Measurements from ENCODE around the gene MAGIX. TPM values are rescaled to one million over a fixed set of nuclear protein-coding genes. Genes with fewer than 3 reads are reported as not detected.

MAGIX gene
- total and polyA plus RNA-seq, 2 donors (not counting 1 experiment from before 2014, with no cell fraction given): 0.40 to 1.7 TPM

DNA sequence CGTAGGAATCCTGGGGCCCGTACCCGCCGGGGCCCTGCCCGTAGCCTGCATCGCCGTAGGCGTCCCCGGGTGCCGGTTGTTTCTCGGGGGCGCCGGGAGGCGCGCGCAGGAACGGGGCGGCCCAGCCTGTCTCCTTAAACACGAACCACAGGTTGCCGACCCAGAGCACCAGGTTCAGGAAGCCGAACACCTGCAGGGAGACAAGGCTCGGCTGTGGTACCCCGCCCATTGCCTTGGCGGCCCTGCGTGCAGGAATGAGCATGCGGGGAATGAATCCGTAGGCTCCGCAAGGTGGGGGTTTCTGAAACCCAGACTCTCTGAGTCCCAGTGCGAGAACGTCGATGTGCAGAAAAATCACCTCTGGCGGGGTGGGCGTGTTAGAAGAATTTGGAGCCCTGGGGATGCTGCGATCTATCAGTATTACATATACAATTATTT is 29.0 kb downstream of the MAGIX start:
- peak overlapping the region; percentile 50 for H3K9ac ChIP-seq (ENCODE audit: insufficient read depth, low read length)
- H3K27me3 ChIP-seq (ENCODE audit: control insufficient read depth, insufficient read depth, low read length): no peaks in the 10 kb centered on the region
- H3K4me3 ChIP-seq (replicated peaks in 1 of 4; ENCODE audit: control extremely low read depth in 1 of 4, insufficient read depth in 1 of 4, low read depth in 3 of 4, low read length in 4 of 4): peak overlapping the region; percentile 28 to 73 (median 63)
- no peak for DNase-seq (ENCODE audit: low read depth in 2 of 2)
- H3K4me2 ChIP-seq (ENCODE audit: extremely low read depth, insufficient read depth, low read length): peak overlapping the region; percentile 62
- H4K20me1 ChIP-seq (ENCODE audit: control insufficient read depth, extremely low read depth, insufficient read depth, low read length): no peaks in the 10 kb centered on the region
- no peaks in the 10 kb centered on the region for H3K79me2 ChIP-seq (ENCODE audit: control insufficient read depth, insufficient read depth, low read length)
- no peak overlapping the region for H2AFZ ChIP-seq (ENCODE audit: low read length)
- no peaks in the 10 kb centered on the region for H3K9me3 ChIP-seq (ENCODE audit: control insufficient read depth, insufficient read depth, low read depth, low read length)
- no peaks in the 10 kb centered on the region for H3K4me1 ChIP-seq (ENCODE audit: control insufficient read depth, extremely low read depth, insufficient read depth, low read length)
- TF ChIP-seq EZH2 (IDR thresholded peaks at IDR 0.05; ENCODE audit: low read length, missing control alignments): no peak
- TF ChIP-seq, protein P1, sequence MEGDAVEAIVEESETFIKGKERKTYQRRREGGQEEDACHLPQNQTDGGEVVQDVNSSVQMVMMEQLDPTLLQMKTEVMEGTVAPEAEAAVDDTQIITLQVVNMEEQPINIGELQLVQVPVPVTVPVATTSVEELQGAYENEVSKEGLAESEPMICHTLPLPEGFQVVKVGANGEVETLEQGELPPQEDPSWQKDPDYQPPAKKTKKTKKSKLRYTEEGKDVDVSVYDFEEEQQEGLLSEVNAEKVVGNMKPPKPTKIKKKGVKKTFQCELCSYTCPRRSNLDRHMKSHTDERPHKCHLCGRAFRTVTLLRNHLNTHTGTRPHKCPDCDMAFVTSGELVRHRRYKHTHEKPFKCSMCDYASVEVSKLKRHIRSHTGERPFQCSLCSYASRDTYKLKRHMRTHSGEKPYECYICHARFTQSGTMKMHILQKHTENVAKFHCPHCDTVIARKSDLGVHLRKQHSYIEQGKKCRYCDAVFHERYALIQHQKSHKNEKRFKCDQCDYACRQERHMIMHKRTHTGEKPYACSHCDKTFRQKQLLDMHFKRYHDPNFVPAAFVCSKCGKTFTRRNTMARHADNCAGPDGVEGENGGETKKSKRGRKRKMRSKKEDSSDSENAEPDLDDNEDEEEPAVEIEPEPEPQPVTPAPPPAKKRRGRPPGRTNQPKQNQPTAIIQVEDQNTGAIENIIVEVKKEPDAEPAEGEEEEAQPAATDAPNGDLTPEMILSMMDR (conservative IDR thresholded peaks at IDR 0.05 in 1 of 2, IDR thresholded peaks at IDR 0.05 in 1 of 2; ENCODE audit: low read depth in 1 of 2, low read length in 2 of 2): no peak
- H3K36me3 ChIP-seq (ENCODE audit: control insufficient read depth, insufficient read depth, low read length): no peaks in the 10 kb centered on the region
- peak overlapping the region; percentile 1 for H3K27ac ChIP-seq (ENCODE audit: insufficient read depth, low read length)

DNA sequence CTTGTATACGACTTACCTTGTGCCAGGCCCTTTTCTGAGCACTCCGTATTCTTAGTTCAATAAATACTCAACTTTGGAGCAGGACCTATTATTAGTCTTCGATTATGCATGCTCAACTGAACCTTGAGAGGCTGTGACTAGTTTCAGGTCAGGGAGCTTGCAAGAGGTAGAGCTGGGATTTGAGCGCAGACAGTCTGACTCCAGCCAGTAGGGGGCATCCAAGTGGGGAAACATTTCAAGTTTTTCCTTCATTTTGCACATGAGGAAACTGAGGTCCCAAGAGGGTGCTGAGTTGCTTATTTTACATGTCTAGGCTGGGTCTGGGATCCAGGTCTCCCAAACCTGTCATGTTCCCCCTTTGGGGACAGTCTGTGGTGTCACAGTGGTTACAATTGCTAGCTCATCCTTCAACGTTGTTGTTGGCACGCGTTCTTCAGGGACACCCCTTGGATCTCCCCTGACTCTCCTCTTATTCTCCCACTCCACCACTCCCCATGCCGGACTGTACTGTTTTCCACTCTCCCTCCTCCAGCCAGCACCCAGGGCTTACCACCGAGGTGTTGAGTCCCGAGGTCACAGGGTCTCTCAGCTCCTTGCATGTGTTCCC is 30.3 kb downstream of the MAGIX start:
- Histone ChIP-seq H3K4me1 (ENCODE audit: control insufficient read depth, extremely low read depth, insufficient read depth, low read length) (no peaks in the 10 kb centered on the region), H3K9me3 (ENCODE audit: control insufficient read depth, insufficient read depth, low read depth, low read length) (no peaks in the 10 kb centered on the region), H2AFZ (ENCODE audit: low read length) (no peak overlapping the region), H3K36me3 (ENCODE audit: control insufficient read depth, insufficient read depth, low read length) (no peaks in the 10 kb centered on the region), H3K27ac (ENCODE audit: insufficient read depth, low read length) (no peak overlapping the region), H3K27me3 (ENCODE audit: control insufficient read depth, insufficient read depth, low read length) (no peaks in the 10 kb centered on the region), H3K9ac (ENCODE audit: insufficient read depth, low read length) (no peak overlapping the region), H4K20me1 (ENCODE audit: control insufficient read depth, extremely low read depth, insufficient read depth, low read length) (no peaks in the 10 kb centered on the region), H3K4me2 (ENCODE audit: extremely low read depth, insufficient read depth, low read length) (no peak overlapping the region), H3K79me2 (ENCODE audit: control insufficient read depth, insufficient read depth, low read length) (no peaks in the 10 kb centered on the region), H3K4me3 (replicated peaks in 1 of 4; ENCODE audit: control extremely low read depth in 1 of 4, insufficient read depth in 1 of 4, low read depth in 3 of 4, low read length in 4 of 4) (no peak overlapping the region)
- peak; percentile 16 to 21 for DNase-seq (ENCODE audit: low read depth in 2 of 2)
- TF ChIP-seq, protein P1 (conservative IDR thresholded peaks at IDR 0.05 in 1 of 2, IDR thresholded peaks at IDR 0.05 in 1 of 2; ENCODE audit: low read depth in 1 of 2, low read length in 2 of 2): peak; percentile 40 to 71
- TF ChIP-seq EZH2 (IDR thresholded peaks at IDR 0.05; ENCODE audit: low read length, missing control alignments): no peak

DNA sequence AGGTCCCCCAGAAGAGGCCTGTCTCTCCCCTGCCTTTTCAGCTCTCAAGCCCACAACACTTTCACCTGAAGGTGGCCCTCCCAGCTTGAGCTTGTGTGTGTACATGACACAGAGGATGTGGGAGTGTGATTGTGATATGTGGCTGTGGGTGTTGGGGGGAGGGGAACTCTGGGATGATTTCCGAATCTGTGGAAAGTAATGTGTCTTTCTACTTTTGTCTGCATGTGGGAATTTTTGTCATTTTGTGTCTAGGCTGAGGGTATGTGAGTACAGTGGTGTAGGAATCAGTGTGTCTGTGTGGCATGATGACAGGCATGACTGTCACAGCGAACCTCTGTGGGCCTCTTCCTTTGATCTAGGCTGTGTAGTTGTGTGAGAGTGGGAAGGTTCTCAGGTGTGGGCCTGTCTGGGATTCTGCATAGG is 31.0 kb downstream of the MAGIX start:
- H3K4me3 ChIP-seq (replicated peaks in 1 of 4; ENCODE audit: control extremely low read depth in 1 of 4, insufficient read depth in 1 of 4, low read depth in 3 of 4, low read length in 4 of 4): no peak overlapping the region
- no peaks in the 10 kb centered on the region for H3K4me1 ChIP-seq (ENCODE audit: control insufficient read depth, extremely low read depth, insufficient read depth, low read length)
- H3K36me3 ChIP-seq (ENCODE audit: control insufficient read depth, insufficient read depth, low read length): no peaks in the 10 kb centered on the region
- DNase-seq (ENCODE audit: low read depth in 2 of 2): no peak
- H3K9me3 ChIP-seq (ENCODE audit: control insufficient read depth, insufficient read depth, low read depth, low read length): no peaks in the 10 kb centered on the region
- no peaks in the 10 kb centered on the region for H4K20me1 ChIP-seq (ENCODE audit: control insufficient read depth, extremely low read depth, insufficient read depth, low read length)
- no peak overlapping the region for H2AFZ ChIP-seq (ENCODE audit: low read length)
- no peak for TF ChIP-seq EZH2 (IDR thresholded peaks at IDR 0.05; ENCODE audit: low read length, missing control alignments)
- TF ChIP-seq, protein P1 (conservative IDR thresholded peaks at IDR 0.05 in 1 of 2, IDR thresholded peaks at IDR 0.05 in 1 of 2; ENCODE audit: low read depth in 1 of 2, low read length in 2 of 2): no peak
- H3K4me2 ChIP-seq (ENCODE audit: extremely low read depth, insufficient read depth, low read length): no peak overlapping the region
- H3K27ac ChIP-seq (ENCODE audit: insufficient read depth, low read length): no peak overlapping the region
- no peaks in the 10 kb centered on the region for H3K27me3 ChIP-seq (ENCODE audit: control insufficient read depth, insufficient read depth, low read length)
- H3K79me2 ChIP-seq (ENCODE audit: control insufficient read depth, insufficient read depth, low read length): no peaks in the 10 kb centered on the region
- H3K9ac ChIP-seq (ENCODE audit: insufficient read depth, low read length): no peak overlapping the region
